Esophagus (tissue), 2 donors: ENCODE results near the gene STX2. TPM values are rescaled to one million over a fixed set of nuclear protein-coding genes. Genes with fewer than 3 reads are reported as not detected.

Source experiments
- H3K27ac ChIP-seq, 2 donors: one replicate each; pipeline ENCODE4 v1.5.1; 2013; ENCODE audit warnings: low read depth in 2 of 2, mild to moderate bottlenecking in 2 of 2, inconsistent platforms in 1 of 2, low read length in 1 of 2, moderate library complexity in 1 of 2
- H3K27me3 ChIP-seq, 2 donors: one replicate each; pipeline ENCODE4 v1.6.1; 2013; ENCODE audit warnings: low read length in 2 of 2, control low read depth in 1 of 2, mild to moderate bottlenecking in 1 of 2; ENCODE audit not compliant: insufficient read depth in 2 of 2, control insufficient read depth in 1 of 2
- H3K36me3 ChIP-seq, 2 donors: one replicate each; pipeline ENCODE4 v1.6.1; 2013; ENCODE audit warnings: low read length in 1 of 2; ENCODE audit not compliant: control insufficient read depth in 2 of 2, insufficient read depth in 2 of 2
- H3K4me1 ChIP-seq, 2 donors: one replicate each; pipeline ENCODE4 v1.6.1; 2013; ENCODE audit warnings: low read length in 1 of 2; ENCODE audit not compliant: control insufficient read depth in 2 of 2, insufficient read depth in 2 of 2
- H3K4me3 ChIP-seq, 2 donors: one replicate each; pipeline ENCODE4 v1.5.1; 2013; ENCODE audit warnings: low read length in 2 of 2, mild to moderate bottlenecking in 2 of 2, low read depth in 1 of 2, moderate library complexity in 1 of 2
- H3K9me3 ChIP-seq, 2 donors: one replicate each; pipeline ENCODE4 v1.6.1; 2013; ENCODE audit warnings: mild to moderate bottlenecking in 2 of 2, low read depth in 1 of 2, low read length in 1 of 2, moderate library complexity in 1 of 2; ENCODE audit not compliant: control insufficient read depth in 2 of 2, insufficient read depth in 1 of 2
- WGBS, 2 donors: extraction: QIAGEN DNeasy Blood & Tissue Kit; methylation state at CpG; one replicate each; pipeline ENCODE4 v1.1.7; 2013; 5-methylcytosine and 5-hydroxymethylcytosine counted together
- polyA plus RNA-seq, 2 donors: library from polyadenylated mRNA; stranded (reverse); fragments of 200-250 nt; gene quantifications; one replicate each; pipeline ENCODE4 v1.2.3, GENCODE V29; 2013
- donor health status: healthy with polysubstance abuse.
- donor health status: Bipolar disorder and iron deficiency.

STX2 gene
- polyA plus RNA-seq, 2 donors, result 3.1 to 3.5 TPM

DNA sequence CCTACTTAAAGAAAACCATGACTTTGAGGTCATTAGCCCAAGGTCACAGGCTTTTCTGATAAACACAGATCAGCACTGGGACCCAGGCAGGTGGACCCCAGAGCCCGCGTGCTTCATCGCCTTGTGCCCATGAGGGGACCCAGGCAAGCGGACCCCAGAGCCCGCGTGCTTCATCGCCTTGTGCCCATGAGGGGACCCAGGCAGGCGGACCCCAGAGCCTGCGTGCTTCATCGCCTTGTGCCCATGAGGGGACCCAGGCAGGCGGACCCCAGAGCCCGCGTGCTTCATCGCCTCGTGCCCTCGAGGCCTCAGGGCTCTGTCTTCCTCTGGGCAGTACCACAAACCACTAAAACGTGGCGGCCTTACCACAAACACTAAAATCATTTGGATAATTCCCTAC is 31.7 kb downstream of the STX2 start:
- WGBS, 2 donors, result 95% methylated on average over 18 of the region's 18 CpGs
- Histone ChIP-seq H3K27me3 (no peaks in the 10 kb centered on the region), H3K4me1 (no peaks in the 10 kb centered on the region), H3K36me3 (peaks cover 7 to 8% of the 10 kb centered on the region in 2 donors), H3K27ac (no peak overlapping the region), H3K4me3 (no peak overlapping the region), H3K9me3 (no peaks in the 10 kb centered on the region)

DNA sequence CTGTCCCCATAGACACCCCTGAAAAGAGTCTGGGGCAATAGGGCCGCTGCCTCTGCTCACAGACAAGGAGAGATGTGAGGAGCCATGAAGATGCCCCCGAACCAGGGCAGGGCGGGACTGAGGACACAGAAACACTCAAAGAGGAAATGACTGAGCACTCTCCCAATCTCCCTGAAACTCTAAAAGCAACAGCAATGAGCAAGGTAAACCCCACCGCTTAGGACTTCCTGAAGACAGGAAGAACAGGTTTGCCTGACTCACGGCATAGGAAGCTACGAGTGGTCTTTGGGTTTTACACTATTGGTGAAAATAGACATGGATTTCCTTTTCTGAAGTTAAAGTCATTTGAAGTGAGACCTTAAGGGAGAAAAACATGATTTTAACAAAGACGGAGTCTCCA is 32.5 kb downstream of the STX2 start:
- Histone ChIP-seq H3K27me3 (no peaks in the 10 kb centered on the region), H3K4me3 (no peak overlapping the region), H3K9me3 (no peaks in the 10 kb centered on the region), H3K27ac (no peak overlapping the region), H3K4me1 (no peaks in the 10 kb centered on the region), H3K36me3 (peaks cover 7 to 8% of the 10 kb centered on the region in 2 donors)
- WGBS, 2 donors, result 92 to 94% methylated on average over 7 of the region's 7 CpGs

DNA sequence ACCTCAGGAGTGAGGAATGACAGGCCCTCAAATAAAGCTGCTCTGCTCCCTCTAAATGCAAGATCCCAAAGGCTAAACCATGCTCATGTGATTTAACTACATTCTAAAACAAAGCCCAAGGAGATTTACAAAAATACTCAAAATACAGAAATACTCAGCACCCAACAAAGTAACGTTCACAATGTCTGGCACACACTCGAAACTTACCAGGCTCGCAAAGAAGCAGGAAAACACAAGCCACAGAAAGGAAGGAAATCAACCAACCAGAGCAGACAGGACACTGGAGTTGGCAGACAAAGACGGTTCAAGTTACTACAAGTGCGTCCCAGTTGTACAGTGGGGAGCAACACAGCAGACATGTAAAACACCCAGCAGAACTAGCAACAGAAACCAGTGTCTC is 33.4 kb downstream of the STX2 start:
- WGBS, 2 donors, result 84 to 88% methylated on average over 5 of the region's 5 CpGs
- no peaks in the 10 kb centered on the region for H3K9me3 ChIP-seq
- no peaks in the 10 kb centered on the region for H3K27me3 ChIP-seq
- no peak overlapping the region for H3K27ac ChIP-seq
- H3K4me1 ChIP-seq, result no peaks in the 10 kb centered on the region
- H3K36me3 ChIP-seq, result peaks cover 7 to 8% of the 10 kb centered on the region in 2 donors
- no peak overlapping the region for H3K4me3 ChIP-seq

DNA sequence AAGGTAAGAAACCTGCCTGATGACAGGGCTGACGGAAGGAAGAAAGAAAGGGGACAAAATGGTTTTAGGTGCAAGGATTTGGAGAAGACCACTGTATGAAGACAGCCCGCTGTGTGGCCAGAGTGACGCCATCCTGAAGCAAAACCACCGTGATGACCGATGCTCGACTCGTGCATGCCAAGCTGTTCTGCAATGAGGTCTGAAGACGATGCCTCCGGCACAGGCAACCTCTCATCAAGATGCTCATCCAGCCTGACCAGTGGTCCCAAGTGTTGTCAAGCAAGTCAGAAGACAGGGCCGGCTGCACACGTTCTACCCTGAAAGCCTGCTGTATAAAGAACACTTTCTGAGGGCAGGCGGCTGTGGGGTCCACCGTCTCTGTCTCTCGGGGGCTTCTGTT is 34.8 kb downstream of the STX2 start:
- Histone ChIP-seq H3K36me3 (peaks cover 7 to 8% of the 10 kb centered on the region in 2 donors), H3K4me3 (no peak overlapping the region), H3K27ac (no peak overlapping the region), H3K27me3 (no peaks in the 10 kb centered on the region), H3K4me1 (no peaks in the 10 kb centered on the region), H3K9me3 (no peaks in the 10 kb centered on the region)
- 93 to 95% methylated on average over 14 of the region's 14 CpGs for WGBS, 2 donors

DNA sequence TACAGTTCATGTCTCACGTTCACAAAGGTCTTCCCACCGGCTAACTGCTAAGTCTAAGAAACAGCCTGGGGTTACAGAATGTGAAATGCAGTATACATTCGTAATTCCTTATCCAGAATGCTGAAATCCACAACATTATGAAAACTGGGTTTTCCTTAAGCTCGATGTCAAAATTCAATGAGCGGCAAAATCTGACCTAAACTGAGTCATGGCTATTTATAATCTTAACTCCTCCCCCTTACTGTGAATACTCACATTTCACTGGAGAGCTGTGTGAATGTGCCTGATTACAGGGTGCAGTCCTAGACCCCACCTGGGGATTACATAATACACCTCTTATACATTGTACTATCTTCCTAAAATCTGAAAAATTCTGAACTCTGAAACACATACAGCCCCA is 35.3 kb downstream of the STX2 start:
- no peaks in the 10 kb centered on the region for H3K27me3 ChIP-seq
- no peaks in the 10 kb centered on the region for H3K4me1 ChIP-seq
- 88 to 90% methylated on average over 5 of the region's 5 CpGs for WGBS, 2 donors
- no peaks in the 10 kb centered on the region for H3K9me3 ChIP-seq
- no peak overlapping the region for H3K4me3 ChIP-seq
- H3K27ac ChIP-seq, result no peak overlapping the region
- peaks cover 7 to 8% of the 10 kb centered on the region in 2 donors for H3K36me3 ChIP-seq

DNA sequence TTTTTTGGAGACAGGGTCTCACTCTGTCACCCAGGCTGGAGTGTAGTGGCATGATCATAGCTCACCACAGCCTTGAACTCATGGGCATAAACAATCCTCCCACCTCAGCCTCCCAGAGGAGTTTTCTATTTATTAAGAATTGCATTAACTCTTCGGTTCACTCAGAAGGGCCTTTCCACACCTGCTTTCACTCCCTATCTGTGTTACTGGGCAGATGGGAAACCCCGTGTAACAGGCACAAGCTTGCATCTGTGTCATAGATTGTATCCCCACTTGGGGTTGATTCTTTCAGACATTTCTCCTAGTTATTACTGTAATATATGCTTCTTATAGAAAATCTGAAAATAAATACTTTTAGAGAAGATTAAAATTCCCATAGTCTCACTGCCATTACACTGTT is 38.7 kb downstream of the STX2 start:
- H3K27me3 ChIP-seq, result no peaks in the 10 kb centered on the region
- WGBS, 2 donors, result 74 to 83% methylated on average over 2 of the region's 2 CpGs
- H3K9me3 ChIP-seq, result no peaks in the 10 kb centered on the region
- H3K4me1 ChIP-seq, result no peaks in the 10 kb centered on the region
- H3K36me3 ChIP-seq, result peaks cover 0 to 2% of the 10 kb centered on the region in 2 donors
- H3K4me3 ChIP-seq, result no peak overlapping the region
- H3K27ac ChIP-seq, result no peak overlapping the region

DNA sequence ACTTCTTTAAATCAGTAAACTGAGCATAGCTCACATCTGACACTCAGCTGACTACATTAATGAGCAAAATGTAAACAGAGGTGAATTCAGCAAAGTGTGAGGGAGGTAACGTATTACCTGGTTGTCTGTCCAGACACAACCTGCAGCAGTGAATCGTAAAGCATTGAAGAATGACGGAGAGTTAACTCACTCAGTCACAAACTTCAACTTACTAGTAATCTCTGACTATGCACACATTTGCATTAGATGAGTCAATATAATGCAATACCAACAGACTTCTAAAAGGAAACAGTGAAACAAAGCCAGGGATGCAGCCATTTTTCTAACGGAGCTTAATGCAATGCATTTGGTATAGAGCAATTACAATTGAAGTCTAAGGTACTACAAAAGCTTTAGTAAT is 40.0 kb downstream of the STX2 start:
- H3K36me3 ChIP-seq, result peaks cover 0 to 3% of the 10 kb centered on the region in 2 donors
- no peaks in the 10 kb centered on the region for H3K4me1 ChIP-seq
- H3K27me3 ChIP-seq, result no peaks in the 10 kb centered on the region
- no peak overlapping the region for H3K27ac ChIP-seq
- no peaks in the 10 kb centered on the region for H3K9me3 ChIP-seq
- 69 to 72% methylated on average over 4 of the region's 4 CpGs for WGBS, 2 donors
- H3K4me3 ChIP-seq, result no peak overlapping the region

DNA sequence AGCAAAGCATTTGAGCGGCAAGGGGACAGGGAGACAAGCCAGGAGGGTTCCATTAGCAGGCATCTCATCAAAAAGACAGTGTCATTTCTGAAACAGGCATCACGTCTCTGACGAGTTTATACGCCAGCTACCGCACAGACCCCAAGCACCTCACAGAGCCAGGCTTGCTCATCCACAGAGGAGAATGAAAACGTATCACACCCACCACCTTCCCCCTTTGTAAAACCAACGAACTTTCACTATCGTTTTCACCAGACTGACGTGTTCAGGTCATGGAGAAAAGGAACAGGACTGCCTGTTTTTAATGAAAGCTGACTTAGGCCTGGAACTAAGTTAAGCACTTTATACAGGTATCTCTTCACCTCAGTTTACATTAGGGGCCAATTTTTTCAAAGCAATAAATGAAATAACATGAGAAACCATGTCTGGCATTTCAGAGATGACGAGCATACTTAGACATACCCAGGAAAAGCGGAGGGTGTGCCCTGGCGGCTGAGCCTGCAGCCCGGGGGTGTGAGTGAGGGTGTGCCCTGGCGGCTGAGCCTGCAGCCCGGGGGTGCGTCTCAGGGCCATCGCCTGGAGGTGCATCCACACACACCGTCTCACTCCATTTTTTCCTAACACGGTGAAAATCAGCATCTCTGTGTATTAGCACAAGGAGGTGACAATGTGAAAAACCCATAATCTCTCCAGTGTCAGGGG is 41.9 kb downstream of the STX2 start:
- Histone ChIP-seq H3K4me1 (no peaks in the 10 kb centered on the region), H3K9me3 (no peaks in the 10 kb centered on the region), H3K27me3 (no peaks in the 10 kb centered on the region), H3K27ac (no peak overlapping the region), H3K4me3 (no peak overlapping the region), H3K36me3 (peaks cover 3% of the 10 kb centered on the region in 2 donors)
- WGBS, 2 donors, result 61 to 64% methylated on average over 19 of the region's 19 CpGs

DNA sequence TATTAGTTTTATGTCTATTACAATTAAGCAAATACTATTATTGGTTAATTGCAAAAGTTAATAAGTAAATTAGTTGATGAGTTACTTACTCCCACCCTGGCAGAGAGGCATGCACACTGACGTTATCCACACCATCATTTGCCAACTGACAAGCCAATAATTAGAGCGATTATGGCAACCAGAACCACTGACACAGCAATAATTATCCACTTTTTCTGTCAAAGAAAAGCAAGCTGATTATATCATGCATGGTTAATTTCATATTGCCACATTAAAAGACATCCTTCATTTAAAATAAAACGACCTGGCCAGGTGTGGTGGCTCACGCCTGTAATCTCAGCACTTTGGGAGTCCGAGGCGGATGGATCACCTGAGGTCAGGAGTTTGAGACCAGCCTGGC is 43.1 kb downstream of the STX2 start:
- no peaks in the 10 kb centered on the region for H3K27me3 ChIP-seq
- H3K27ac ChIP-seq, result no peak overlapping the region
- H3K9me3 ChIP-seq, result no peaks in the 10 kb centered on the region
- peaks cover 3% of the 10 kb centered on the region in 2 donors for H3K36me3 ChIP-seq
- no peak overlapping the region for H3K4me3 ChIP-seq
- H3K4me1 ChIP-seq, result no peaks in the 10 kb centered on the region
- WGBS, 2 donors, result 67 to 74% methylated on average over 6 of the region's 6 CpGs

DNA sequence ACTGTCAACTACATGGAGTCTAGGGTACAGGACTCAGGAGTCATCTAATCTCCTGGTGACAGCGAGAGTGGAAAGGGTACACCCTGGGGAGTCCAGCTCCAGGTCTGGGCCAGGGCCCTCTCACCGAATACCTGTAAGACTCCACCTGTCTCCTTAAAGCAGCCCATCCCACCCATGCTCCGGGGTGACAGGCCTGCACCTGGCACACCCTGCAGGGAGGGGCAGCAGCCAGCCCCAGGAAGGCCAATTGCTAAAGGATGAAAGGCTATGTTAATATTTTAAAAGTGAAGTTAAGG is 45.5 kb downstream of the STX2 start:
- H3K4me1 ChIP-seq, result peaks cover 0 to 1% of the 10 kb centered on the region in 2 donors
- WGBS, 2 donors, result 67 to 82% methylated on average over 3 of the region's 3 CpGs
- no peak overlapping the region for H3K27ac ChIP-seq
- H3K9me3 ChIP-seq, result no peaks in the 10 kb centered on the region
- H3K36me3 ChIP-seq, result peaks cover 3% of the 10 kb centered on the region in 2 donors
- H3K27me3 ChIP-seq, result no peaks in the 10 kb centered on the region
- H3K4me3 ChIP-seq, result no peak overlapping the region
